Esophagus muscularis mucosa (tissue), 4 donors: Measurements from ENCODE around the gene MTCL1. TPM values are rescaled to one million over a fixed set of nuclear protein-coding genes. Genes with fewer than 3 reads are reported as not detected.
A peak's percentile ranks its signal among the peaks of the same experiment; 100 is the strongest.

Source experiments
- DNase-seq: peaks from one replicate; pipeline ENCODE4 v3.0.0-alpha.2; 2017; ENCODE audit errors: extremely low spot score
- H3K27ac ChIP-seq, 4 donors: fragments of 200-600 bp; sonication (generic); replicated peaks in 1 of 4; 1 replicate in 3 of 4; 2 replicates in 1 of 4; pipeline ENCODE4 v1.5.1; 2016 to 2019; ENCODE audit warnings: mild to moderate bottlenecking in 1 of 4
- H3K27me3 ChIP-seq, 4 donors: fragments of 200-600 bp; sonication (generic); one replicate each; pipeline versions ENCODE4 v1.5.1 to v1.6.0; 2016 to 2019
- H3K36me3 ChIP-seq, 4 donors: fragments of 200-600 bp; sonication (generic); one replicate each; pipeline ENCODE4 v1.5.1; 2016 to 2019
- H3K4me1 ChIP-seq, 4 donors: fragments of 200-600 bp; sonication (generic); one replicate each; pipeline ENCODE4 v1.5.1; 2016 to 2019
- H3K4me3 ChIP-seq, 4 donors: fragments of 200-600 bp; sonication (generic); 1 replicate in 2 of 4; 2 replicates in 2 of 4; pipeline ENCODE4 v1.5.1; 2016 to 2019; ENCODE audit warnings: mild to moderate bottlenecking in 4 of 4, moderate library complexity in 1 of 4
- H3K9me3 ChIP-seq, 4 donors: fragments of 200-600 bp; sonication (generic); 1 replicate in 3 of 4; 2 replicates in 1 of 4; pipeline ENCODE4 v1.5.1; 2016 to 2019
- EP300 ChIP-seq: sonication (generic); formaldehyde crosslinking; IDR thresholded peaks from one replicate; pipeline ENCODE4 v1.6.1; 2017; ENCODE audit warnings: antibody characterized with exemption
- POLR2A ChIP-seq: fragments of 450-650 bp; IDR thresholded peaks from one replicate; pipeline ENCODE4 v1.6.1; 2017; ENCODE audit warnings: antibody characterized with exemption, moderate library complexity, mild to moderate bottlenecking, low read depth
- POLR2AphosphoS5 ChIP-seq, 2 donors: sonication (generic); formaldehyde crosslinking; IDR thresholded peaks; one replicate each; pipeline ENCODE4 v1.6.1; 2017; ENCODE audit warnings: antibody characterized with exemption in 2 of 2
- WGBS: methylation state at CpG from one replicate; pipeline ENCODE4 v1.1.5; 2018; 5-methylcytosine and 5-hydroxymethylcytosine counted together
- intact Hi-C: fragments of 100-400 bp; cut with DNase I; formaldehyde crosslinking; loops from one replicate; pipeline ENCODE4 v1.15.1; 2023
- total RNA-seq, 4 donors: library from RNA; depleted of rRNA; stranded (reverse); fragments of >200 nt; gene quantifications; one replicate each; pipeline versions ENCODE4 v1.1.0 to v1.2.1, GENCODE V29; 2016
- TF ChIP-seq, protein P1 (sequence below), 3 experiments: fragments of 200-600 bp in 2 of 3; fragments of 450-650 bp in 1 of 3; sonication (generic) in 2 of 3; IDR thresholded peaks; one replicate each; pipeline ENCODE4 v1.5.1; 2017 to 2019; ENCODE audit warnings: antibody characterized with exemption in 3 of 3, mild to moderate bottlenecking in 2 of 3, moderate library complexity in 1 of 3

The MTCL1 gene
- total RNA-seq, 4 donors from 2014 or later: 32.3 to 48.0 (median 38.6) TPM

DNA sequence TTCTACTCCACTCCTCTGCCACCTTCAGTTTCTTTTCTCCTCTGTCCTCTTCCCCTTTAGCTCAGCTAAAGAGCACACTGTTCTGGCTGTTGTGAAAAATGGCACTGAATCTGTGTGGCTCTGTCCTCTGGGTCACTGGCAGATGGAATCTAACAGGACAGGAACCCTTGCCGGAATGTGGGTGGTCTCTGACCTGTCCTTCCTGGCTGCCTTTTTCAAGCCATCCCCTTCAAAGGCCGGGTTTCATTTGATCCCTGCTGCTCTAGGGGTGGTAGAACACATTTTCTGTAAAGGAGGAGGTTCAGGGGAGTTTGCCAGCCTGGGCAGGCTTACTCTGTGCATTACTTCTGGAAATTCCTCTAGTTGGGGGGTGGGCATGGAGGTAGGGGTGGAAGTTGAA, 29.9 kb downstream of the MTCL1 start:
- no peak overlapping the region for H3K4me3 ChIP-seq
- intact Hi-C loops: no loop called here
- no peaks in the 10 kb centered on the region for H3K9me3 ChIP-seq
- H3K4me1 ChIP-seq: peaks cover 6 to 18% (median 8%) of the 10 kb centered on the region in 4 donors
- H3K27ac ChIP-seq: no peak overlapping the region
- H3K36me3 ChIP-seq: no peaks in the 10 kb centered on the region
- no peaks in the 10 kb centered on the region for H3K27me3 ChIP-seq
- no peak for TF ChIP-seq POLR2A
- TF ChIP-seq, protein P1, sequence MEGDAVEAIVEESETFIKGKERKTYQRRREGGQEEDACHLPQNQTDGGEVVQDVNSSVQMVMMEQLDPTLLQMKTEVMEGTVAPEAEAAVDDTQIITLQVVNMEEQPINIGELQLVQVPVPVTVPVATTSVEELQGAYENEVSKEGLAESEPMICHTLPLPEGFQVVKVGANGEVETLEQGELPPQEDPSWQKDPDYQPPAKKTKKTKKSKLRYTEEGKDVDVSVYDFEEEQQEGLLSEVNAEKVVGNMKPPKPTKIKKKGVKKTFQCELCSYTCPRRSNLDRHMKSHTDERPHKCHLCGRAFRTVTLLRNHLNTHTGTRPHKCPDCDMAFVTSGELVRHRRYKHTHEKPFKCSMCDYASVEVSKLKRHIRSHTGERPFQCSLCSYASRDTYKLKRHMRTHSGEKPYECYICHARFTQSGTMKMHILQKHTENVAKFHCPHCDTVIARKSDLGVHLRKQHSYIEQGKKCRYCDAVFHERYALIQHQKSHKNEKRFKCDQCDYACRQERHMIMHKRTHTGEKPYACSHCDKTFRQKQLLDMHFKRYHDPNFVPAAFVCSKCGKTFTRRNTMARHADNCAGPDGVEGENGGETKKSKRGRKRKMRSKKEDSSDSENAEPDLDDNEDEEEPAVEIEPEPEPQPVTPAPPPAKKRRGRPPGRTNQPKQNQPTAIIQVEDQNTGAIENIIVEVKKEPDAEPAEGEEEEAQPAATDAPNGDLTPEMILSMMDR (IDR thresholded peaks at IDR 0.05): no peak
- TF ChIP-seq EP300: no peak
- no peak for TF ChIP-seq POLR2AphosphoS5 (IDR thresholded peaks at IDR 0.05)
- DNase-seq: no peak
- 100% methylated on average over 2 of the region's 2 CpGs for WGBS

DNA sequence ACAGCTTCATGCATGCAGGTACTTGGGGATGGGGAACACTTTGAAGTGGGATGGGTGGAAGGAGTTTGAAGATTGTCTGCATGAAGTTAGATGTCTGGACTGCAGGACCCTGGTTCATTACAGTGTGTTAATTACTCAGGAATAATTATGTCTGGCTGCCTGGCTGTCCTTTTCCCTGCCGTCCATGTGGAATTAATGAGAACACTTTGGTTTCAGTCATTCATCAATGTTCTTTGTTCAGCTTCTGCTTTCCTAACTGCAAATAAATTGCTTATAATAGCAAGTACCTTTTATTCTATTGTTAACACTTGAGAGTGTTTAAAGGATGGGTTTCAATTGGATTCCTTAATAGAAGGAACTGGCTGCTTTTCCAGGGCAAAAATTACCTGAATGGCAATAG, 35.8 kb downstream of the MTCL1 start:
- no peak for TF ChIP-seq EP300
- TF ChIP-seq POLR2A: no peak
- TF ChIP-seq, protein P1 (IDR thresholded peaks at IDR 0.05): no peak
- TF ChIP-seq POLR2AphosphoS5 (IDR thresholded peaks at IDR 0.05): no peak
- Histone ChIP-seq H3K4me1 (peaks cover 0 to 33% (median 23%) of the 10 kb centered on the region in 4 donors), H3K36me3 (no peaks in the 10 kb centered on the region), H3K27ac (peak overlapping the region in 3 of 4 donors; percentile 44 to 72 (median 59)), H3K4me3 (no peak overlapping the region), H3K27me3 (no peaks in the 10 kb centered on the region), H3K9me3 (no peaks in the 10 kb centered on the region)
- DNase-seq: no peak
- WGBS: 59% methylated on average over 1 of the region's 1 CpG
- intact Hi-C loops: no loop called here

DNA sequence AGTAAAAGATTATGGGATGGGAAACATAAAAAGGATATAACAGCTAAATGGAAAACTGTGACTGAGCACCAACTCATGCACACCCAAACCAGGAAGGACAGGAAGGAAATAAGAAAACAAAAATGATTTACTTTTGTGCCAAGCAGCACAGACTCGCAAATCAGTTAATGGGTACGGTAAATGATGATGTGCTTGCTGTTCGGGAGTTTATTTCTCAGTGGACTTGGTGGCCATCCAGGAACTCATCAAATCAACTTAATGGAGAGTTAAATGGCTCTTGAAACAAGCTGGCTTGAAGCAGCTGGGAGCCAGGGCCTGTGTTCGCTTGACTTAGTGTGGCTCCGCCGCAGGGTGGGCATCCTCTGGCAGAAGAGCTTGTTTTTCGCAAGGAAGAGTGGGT, 36.2 kb downstream of the MTCL1 start:
- H3K27ac ChIP-seq: peak overlapping the region; percentile 27 to 72 (median 52)

DNA sequence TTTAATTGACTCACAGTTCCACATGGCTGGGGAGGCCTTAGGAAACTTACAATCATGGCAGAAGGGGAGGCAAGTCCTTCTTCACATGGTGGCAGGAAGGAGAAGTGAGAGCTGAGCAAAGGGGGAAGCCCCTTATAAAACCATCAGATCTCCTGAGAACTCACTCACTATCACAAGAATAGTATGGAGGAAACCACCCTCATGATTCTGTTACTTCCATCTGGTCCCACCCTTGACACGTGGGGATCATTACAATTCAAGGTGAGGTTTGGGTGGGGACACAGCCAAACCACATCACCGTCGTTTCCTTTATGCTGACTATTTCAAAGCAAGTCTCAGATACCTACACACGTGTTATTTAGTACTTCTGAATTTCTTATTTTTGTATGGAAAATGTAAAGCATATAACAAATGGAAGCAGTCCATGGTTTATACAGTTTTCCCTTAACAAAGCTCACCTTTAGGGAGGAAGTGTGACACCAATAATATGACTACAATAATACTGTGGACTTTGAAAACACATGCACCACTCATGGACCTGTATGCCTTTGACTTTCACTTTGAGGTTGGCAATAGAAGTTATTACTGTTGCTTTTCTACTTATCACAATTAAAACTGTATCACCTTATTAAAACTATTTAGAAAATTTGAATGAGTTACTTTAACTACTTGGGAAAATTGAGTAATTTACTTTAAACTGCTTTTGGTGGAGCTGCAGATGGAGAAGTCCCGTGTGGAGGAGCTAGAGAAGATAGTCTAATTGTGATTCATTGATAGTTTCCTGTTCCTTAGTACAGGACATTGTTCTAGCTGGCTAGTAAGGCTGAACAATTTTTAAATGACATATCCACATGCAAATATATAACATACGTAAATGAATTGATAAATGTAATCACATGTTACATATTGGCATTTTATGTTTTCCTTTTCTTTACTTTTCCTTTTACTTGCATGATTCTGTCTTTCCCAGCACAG, 37.3 kb downstream of the MTCL1 start:
- H3K4me3 ChIP-seq: no peak overlapping the region
- 92% methylated on average over 6 of the region's 6 CpGs for WGBS
- peak overlapping the region in 2 of 4 donors; percentile 59 to 72 for H3K27ac ChIP-seq
- no peaks in the 10 kb centered on the region for H3K27me3 ChIP-seq
- no peak for DNase-seq
- peaks cover 0 to 48% (median 33%) of the 10 kb centered on the region in 4 donors for H3K4me1 ChIP-seq
- no peaks in the 10 kb centered on the region for H3K9me3 ChIP-seq
- TF ChIP-seq, protein P1 (IDR thresholded peaks at IDR 0.05): no peak
- TF ChIP-seq POLR2AphosphoS5 (IDR thresholded peaks at IDR 0.05): no peak
- TF ChIP-seq EP300: no peak
- TF ChIP-seq POLR2A: no peak
- intact Hi-C loops: no loop called here
- no peaks in the 10 kb centered on the region for H3K36me3 ChIP-seq

More for the DNA sequence above, 36.2 kb downstream of the MTCL1 start:
- Histone ChIP-seq H3K4me3 (no peak overlapping the region), H3K36me3 (no peaks in the 10 kb centered on the region), H3K4me1 (peaks cover 0 to 37% (median 26%) of the 10 kb centered on the region in 4 donors), H3K27me3 (no peaks in the 10 kb centered on the region), H3K9me3 (no peaks in the 10 kb centered on the region)
- TF ChIP-seq POLR2A: no peak
- no peak for TF ChIP-seq POLR2AphosphoS5 (IDR thresholded peaks at IDR 0.05)
- TF ChIP-seq, protein P1 (IDR thresholded peaks at IDR 0.05): no peak
- no peak for TF ChIP-seq EP300
- 57% methylated on average over 7 of the region's 7 CpGs for WGBS
- no peak for DNase-seq
- intact Hi-C loops: no loop called here
